ENCODE measurements around the gene PDS5A. TPM values are rescaled to one million over a fixed set of nuclear protein-coding genes. Genes with fewer than 3 reads are reported as not detected.

PDS5A gene
- total RNA-seq, 1 donor from 2014 or later = 132 TPM

DNA sequence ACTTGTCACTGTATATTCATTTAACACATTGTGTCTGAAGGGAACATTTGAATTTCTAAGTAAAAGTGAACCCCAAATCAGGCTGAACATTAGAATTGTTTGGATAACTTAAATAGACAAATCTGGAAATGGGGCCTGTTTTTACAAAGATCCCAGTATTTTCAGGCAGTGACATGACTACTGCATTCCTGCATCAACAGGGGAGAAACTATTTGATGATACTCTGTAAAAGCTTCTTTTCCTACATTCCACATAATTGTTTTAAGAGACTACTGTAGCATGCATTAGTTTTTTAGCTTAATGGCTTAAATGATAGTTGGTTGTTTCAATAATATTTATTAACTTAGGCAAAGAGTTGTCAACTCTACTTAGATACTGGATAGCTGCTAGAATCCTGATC is 127.0 kb downstream of the PDS5A start:
- Histone ChIP-seq H3K9ac (no peak overlapping the region), H3F3A (ENCODE audit: low read depth) (no peaks in the 10 kb centered on the region), H3K4me3 (no peak overlapping the region), H2AFZ (replicated peaks) (no peak overlapping the region), H3K79me2 (ENCODE audit: low read depth) (peaks cover 3% of the 10 kb centered on the region), H3K27ac (peak overlapping the region; percentile 6), H3K4me2 (no peak overlapping the region), H3K36me3 (peaks cover 18% of the 10 kb centered on the region), H3K27me3 (no peaks in the 10 kb centered on the region), H4K20me1 (ENCODE audit: low read depth) (no peaks in the 10 kb centered on the region), H3K4me1 (no peaks in the 10 kb centered on the region), H3K9me3 (ENCODE audit: low read depth) (no peaks in the 10 kb centered on the region)
- H3K4me1 Mint-ChIP-seq = no peaks in the 10 kb centered on the region
- H3K36me3 Mint-ChIP-seq = peaks cover 25% of the 10 kb centered on the region
- H3K9me3 Mint-ChIP-seq = peaks cover 1% of the 10 kb centered on the region
- H3K27me3 Mint-ChIP-seq (ENCODE audit: insufficient read depth, low read depth) = no peaks in the 10 kb centered on the region
- no peak overlapping the region for H3K27ac Mint-ChIP-seq
- no peak for DNase-seq (ENCODE audit: low spot score)
- H3K4me3 Mint-ChIP-seq = no peak overlapping the region
- TF ChIP-seq EZH2phosphoT487 (IDR thresholded peaks at IDR 0.05) (no peak), EZH2 (IDR thresholded peaks at IDR 0.05) (no peak)
- TF ChIP-seq, protein P1, sequence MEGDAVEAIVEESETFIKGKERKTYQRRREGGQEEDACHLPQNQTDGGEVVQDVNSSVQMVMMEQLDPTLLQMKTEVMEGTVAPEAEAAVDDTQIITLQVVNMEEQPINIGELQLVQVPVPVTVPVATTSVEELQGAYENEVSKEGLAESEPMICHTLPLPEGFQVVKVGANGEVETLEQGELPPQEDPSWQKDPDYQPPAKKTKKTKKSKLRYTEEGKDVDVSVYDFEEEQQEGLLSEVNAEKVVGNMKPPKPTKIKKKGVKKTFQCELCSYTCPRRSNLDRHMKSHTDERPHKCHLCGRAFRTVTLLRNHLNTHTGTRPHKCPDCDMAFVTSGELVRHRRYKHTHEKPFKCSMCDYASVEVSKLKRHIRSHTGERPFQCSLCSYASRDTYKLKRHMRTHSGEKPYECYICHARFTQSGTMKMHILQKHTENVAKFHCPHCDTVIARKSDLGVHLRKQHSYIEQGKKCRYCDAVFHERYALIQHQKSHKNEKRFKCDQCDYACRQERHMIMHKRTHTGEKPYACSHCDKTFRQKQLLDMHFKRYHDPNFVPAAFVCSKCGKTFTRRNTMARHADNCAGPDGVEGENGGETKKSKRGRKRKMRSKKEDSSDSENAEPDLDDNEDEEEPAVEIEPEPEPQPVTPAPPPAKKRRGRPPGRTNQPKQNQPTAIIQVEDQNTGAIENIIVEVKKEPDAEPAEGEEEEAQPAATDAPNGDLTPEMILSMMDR (IDR thresholded peaks at IDR 0.05) = no peak

DNA sequence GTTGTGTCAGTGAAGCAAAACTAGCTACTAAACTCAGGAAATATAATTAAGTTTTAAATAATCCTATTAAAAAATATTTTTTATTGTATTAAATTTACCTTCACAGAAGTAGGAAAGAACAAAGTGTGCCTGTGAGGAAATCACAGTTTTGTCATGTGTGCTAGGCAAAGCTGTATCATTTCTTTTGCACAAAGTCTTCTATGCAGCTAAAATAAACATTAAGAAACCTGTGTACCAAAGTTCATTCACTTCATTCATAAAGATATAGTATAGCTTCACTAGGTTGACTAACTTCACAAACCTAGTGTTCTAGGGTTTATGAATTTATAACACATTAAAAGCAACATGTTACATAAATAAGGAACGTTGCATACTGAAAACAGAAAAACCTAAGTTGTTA is 131.0 kb downstream of the PDS5A start:
- H3K4me1 ChIP-seq = no peaks in the 10 kb centered on the region
- no peak overlapping the region for H2AFZ ChIP-seq (replicated peaks)
- H3K9ac ChIP-seq = no peak overlapping the region
- no peak overlapping the region for H3K27ac Mint-ChIP-seq
- no peak for DNase-seq (ENCODE audit: low spot score)
- H3F3A ChIP-seq (ENCODE audit: low read depth) = no peaks in the 10 kb centered on the region
- no peaks in the 10 kb centered on the region for H3K9me3 ChIP-seq (ENCODE audit: low read depth)
- H3K4me2 ChIP-seq = no peak overlapping the region
- no peaks in the 10 kb centered on the region for H3K79me2 ChIP-seq (ENCODE audit: low read depth)
- H3K27ac ChIP-seq = no peak overlapping the region
- H3K27me3 Mint-ChIP-seq (ENCODE audit: insufficient read depth, low read depth) = no peaks in the 10 kb centered on the region
- no peak overlapping the region for H3K4me3 ChIP-seq
- no peak overlapping the region for H3K4me3 Mint-ChIP-seq
- TF ChIP-seq EZH2 (IDR thresholded peaks at IDR 0.05) = no peak
- TF ChIP-seq, protein P1 (IDR thresholded peaks at IDR 0.05) = no peak
- TF ChIP-seq EZH2phosphoT487 (IDR thresholded peaks at IDR 0.05) = no peak
- H3K9me3 Mint-ChIP-seq = no peaks in the 10 kb centered on the region
- H4K20me1 ChIP-seq (ENCODE audit: low read depth) = no peaks in the 10 kb centered on the region
- H3K27me3 ChIP-seq = no peaks in the 10 kb centered on the region
- H3K36me3 ChIP-seq = peaks cover 29% of the 10 kb centered on the region
- H3K4me1 Mint-ChIP-seq = no peaks in the 10 kb centered on the region
- H3K36me3 Mint-ChIP-seq = peaks cover 14% of the 10 kb centered on the region

DNA sequence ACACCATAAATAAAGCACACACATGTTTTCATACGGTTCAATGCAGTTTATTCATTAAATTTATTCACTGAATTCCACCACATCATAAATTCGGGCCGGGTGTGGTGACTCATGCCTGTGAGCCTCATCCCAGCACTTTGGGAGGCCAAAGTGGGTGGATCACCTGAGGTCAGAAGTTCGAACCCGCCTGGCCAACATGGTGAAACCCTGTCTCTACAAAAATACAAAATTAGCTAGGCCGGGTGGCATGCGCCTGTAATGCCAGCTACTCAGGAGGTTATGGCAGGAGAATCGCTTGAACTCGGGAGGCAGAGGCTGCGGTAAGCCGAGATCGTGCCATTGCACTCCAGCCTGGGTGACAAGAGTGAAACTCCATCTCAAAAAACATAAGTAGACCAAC is 131.6 kb downstream of the PDS5A start:
- Mint-ChIP-seq H3K36me3 (peaks cover 16% of the 10 kb centered on the region), H3K9me3 (no peaks in the 10 kb centered on the region), H3K27me3 (ENCODE audit: insufficient read depth, low read depth) (no peaks in the 10 kb centered on the region), H3K27ac (no peak overlapping the region), H3K4me3 (no peak overlapping the region), H3K4me1 (no peaks in the 10 kb centered on the region)
- no peak for DNase-seq (ENCODE audit: low spot score)
- TF ChIP-seq, protein P1 (IDR thresholded peaks at IDR 0.05) = no peak
- no peak for TF ChIP-seq EZH2phosphoT487 (IDR thresholded peaks at IDR 0.05)
- TF ChIP-seq EZH2 (IDR thresholded peaks at IDR 0.05) = no peak
- Histone ChIP-seq H3K36me3 (peaks cover 30% of the 10 kb centered on the region), H3F3A (ENCODE audit: low read depth) (no peaks in the 10 kb centered on the region), H3K4me2 (no peak overlapping the region), H3K27me3 (no peaks in the 10 kb centered on the region), H3K4me1 (no peaks in the 10 kb centered on the region), H2AFZ (replicated peaks) (no peak overlapping the region), H3K79me2 (ENCODE audit: low read depth) (no peaks in the 10 kb centered on the region), H3K9ac (no peak overlapping the region), H3K4me3 (no peak overlapping the region), H4K20me1 (ENCODE audit: low read depth) (no peaks in the 10 kb centered on the region), H3K27ac (no peak overlapping the region), H3K9me3 (ENCODE audit: low read depth) (no peaks in the 10 kb centered on the region)

Data from neural progenitor cell (in vitro differentiated cells).